Thyroid gland (tissue), 4 donors: ENCODE results near the gene CLSTN2.

ENCODE experiments used
- CTCF ChIP-seq, 6 experiments: fragments of 200-600 bp in 3 of 6; fragments of 450-650 bp in 3 of 6; sonication (generic) in 3 of 6; IDR thresholded peaks; one replicate each; pipeline ENCODE4 v1.5.1; 2016 to 2019; ENCODE audit warnings: antibody characterized with exemption in 6 of 6, mild to moderate bottlenecking in 2 of 6, inconsistent platforms in 1 of 6, moderate library complexity in 1 of 6
- POLR2A ChIP-seq, 2 donors: fragments of 450-650 bp; IDR thresholded peaks; one replicate each; pipeline ENCODE4 v1.6.1; 2017; ENCODE audit warnings: antibody characterized with exemption in 2 of 2, mild to moderate bottlenecking in 2 of 2, moderate library complexity in 1 of 2

GRCh38 chr3:140323561-140323960 lies 388.6 kb downstream of the CLSTN2 start:
- no peak for TF ChIP-seq CTCF (IDR thresholded peaks at IDR 0.05)
- no peak for TF ChIP-seq POLR2A (IDR thresholded peaks at IDR 0.05)
